Spleen (tissue), 11 donors: ENCODE results near the gene CLEC4G. TPM values are rescaled to one million over a fixed set of nuclear protein-coding genes. Genes with fewer than 3 reads are reported as not detected.
A peak's percentile ranks its signal among the peaks of the same experiment; 100 is the strongest.

Experiments
- DNase-seq: peaks from one replicate; pipeline ENCODE4 v3.0.0-alpha.2; 2020
- H3K27ac ChIP-seq, 8 donors: fragments of 200-600 bp; sonication (generic) in 7 of 8; 1 replicate in 4 of 8; 2 replicates in 4 of 8; pipeline versions ENCODE4 v1.5.0 to v1.8.0; 2016 to 2021; ENCODE audit warnings: inconsistent platforms in 4 of 8, mild to moderate bottlenecking in 4 of 8, moderate library complexity in 1 of 8
- H3K27me3 ChIP-seq, 7 donors: fragments of 200-600 bp; sonication (generic) in 6 of 7; replicated peaks in 1 of 7; 1 replicate in 4 of 7; 2 replicates in 3 of 7; pipeline versions ENCODE4 v1.5.0 to v1.8.0; 2016 to 2021; ENCODE audit warnings: inconsistent platforms in 3 of 7, mild to moderate bottlenecking in 1 of 7
- H3K36me3 ChIP-seq, 6 donors: fragments of 200-600 bp; sonication (generic) in 5 of 6; 1 replicate in 4 of 6; 2 replicates in 2 of 6; pipeline versions ENCODE4 v1.5.0 to v1.8.0; 2016 to 2021; ENCODE audit warnings: inconsistent platforms in 2 of 6
- H3K4me1 ChIP-seq, 6 donors: fragments of 200-600 bp; sonication (generic) in 5 of 6; 1 replicate in 3 of 6; 2 replicates in 3 of 6; pipeline versions ENCODE4 v1.5.0 to v1.8.0; 2016 to 2021; ENCODE audit warnings: inconsistent platforms in 3 of 6
- H3K4me3 ChIP-seq, 8 donors: fragments of 200-600 bp; sonication (generic) in 7 of 8; 1 replicate in 4 of 8; 2 replicates in 4 of 8; pipeline versions ENCODE4 v1.5.0 to v1.8.0; 2016 to 2021; ENCODE audit warnings: inconsistent platforms in 4 of 8, mild to moderate bottlenecking in 4 of 8, moderate library complexity in 2 of 8
- H3K9me3 ChIP-seq, 8 donors: fragments of 200-600 bp; sonication (generic) in 7 of 8; 1 replicate in 4 of 8; 2 replicates in 4 of 8; pipeline versions ENCODE4 v1.5.0 to v1.8.0; 2016 to 2021; ENCODE audit warnings: inconsistent platforms in 4 of 8
- POLR2A ChIP-seq, 3 donors: fragments of 450-650 bp; IDR thresholded peaks; one replicate each; pipeline ENCODE4 v1.5.1; 2017; ENCODE audit warnings: antibody characterized with exemption in 3 of 3, mild to moderate bottlenecking in 1 of 3
- POLR2AphosphoS5 ChIP-seq, 3 donors: sonication (generic); formaldehyde crosslinking; IDR thresholded peaks; one replicate each; pipeline ENCODE4 v1.5.1; 2017; ENCODE audit warnings: antibody characterized with exemption in 3 of 3
- WGBS, 5 donors: extraction: QIAGEN DNeasy Blood & Tissue Kit in 3 of 5; methylation state at CpG; one replicate each; pipeline versions ENCODE4 v1.1.5 to v1.1.7; 2013 to 2018; 5-methylcytosine and 5-hydroxymethylcytosine counted together
- intact Hi-C: fragments of 100-400 bp; cut with DNase I; formaldehyde crosslinking; loops from one replicate; pipeline ENCODE4 v1.15.0; 2023; ENCODE audit warnings: low total_unique reads
- polyA plus RNA-seq, 3 donors: library from polyadenylated mRNA; stranded (reverse); fragments of 200-250 nt; gene quantifications; one replicate each; pipeline ENCODE4 v1.2.1, GENCODE V29; 2013
- total RNA-seq, 7 donors: library from RNA; depleted of rRNA in 3 of 7; stranded (reverse); fragments of >200 nt in 3 of 7; fragmentation: NEBNext Ultra II Directional in 4 of 7; extraction: Animal tissue kit (Norgen Biotek cat#: 25700) in 4 of 7; gene quantifications; one replicate each; pipeline versions ENCODE4 v1.1.0 to v1.2.1, GENCODE V29; 2016 to 2021
- TF ChIP-seq, protein P1 (sequence below), 11 experiments: fragments of 200-600 bp in 7 of 11; fragments of 450-650 bp in 4 of 11; sonication (generic) in 4 of 11; IDR thresholded peaks in 8 of 11; conservative IDR thresholded peaks in 3 of 11; 1 replicate in 7 of 11; 2 replicates in 4 of 11; pipeline versions ENCODE4 v1.4.0 to v1.8.0; 2016 to 2021; ENCODE audit warnings: antibody characterized with exemption in 11 of 11, inconsistent platforms in 4 of 11, mild to moderate bottlenecking in 1 of 11
- donor health status: healthy with polysubstance abuse.
- donor health status: DM: no; HTN: no; CAD: no; lungs with moderate emphysema.
- donor health status: DM: no; HTN: no; CAD: no.
- donor health status: Bipolar disorder and iron deficiency.
- donor health status: healthy.
- donor health status: DM: no; HTN: no; CAD: no.
- donor health status: DM: yes; HTN: yes; CAD: no.

Gene CLEC4G
- total and polyA plus RNA-seq, 10 donors, result 0.34 to 4.0 (median 1.0) TPM; not detected in 1

DNA sequence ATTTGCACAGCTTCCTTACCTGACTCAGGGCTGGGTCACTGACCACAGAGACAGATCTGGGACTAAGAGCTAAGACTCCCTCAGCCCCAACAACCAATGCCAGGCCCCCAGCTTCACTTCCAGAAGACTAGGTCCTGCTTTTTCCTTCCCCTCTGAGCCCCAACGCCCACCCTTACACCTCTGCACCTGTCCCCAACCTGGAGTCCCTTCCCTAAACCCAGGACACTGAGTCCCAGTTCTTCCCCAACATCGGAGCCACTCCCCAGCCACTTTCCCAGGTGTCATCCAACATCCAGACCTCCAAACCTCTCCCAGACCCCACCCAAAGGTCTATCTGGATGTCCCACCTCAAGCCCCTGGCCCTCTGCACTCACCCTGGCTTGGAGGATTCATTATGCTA, 32.9 kb downstream of the CLEC4G start:
- 38 to 60% (median 39%) methylated on average over 2 of the region's 2 CpGs for WGBS, 5 donors
- peaks cover 6 to 95% (median 41%) of the 10 kb centered on the region in 6 donors for H3K4me1 ChIP-seq
- H3K4me3 ChIP-seq, result peak overlapping the region in 1 of 8 donors; percentile 59
- peak; percentile 61 for DNase-seq
- peak overlapping the region in 3 of 8 donors; percentile 19 to 88 (median 87) for H3K27ac ChIP-seq
- peaks cover 0 to 25% (median 0%) of the 10 kb centered on the region in 7 donors for H3K27me3 ChIP-seq
- H3K9me3 ChIP-seq, result no peaks in the 10 kb centered on the region
- TF ChIP-seq, protein P1, sequence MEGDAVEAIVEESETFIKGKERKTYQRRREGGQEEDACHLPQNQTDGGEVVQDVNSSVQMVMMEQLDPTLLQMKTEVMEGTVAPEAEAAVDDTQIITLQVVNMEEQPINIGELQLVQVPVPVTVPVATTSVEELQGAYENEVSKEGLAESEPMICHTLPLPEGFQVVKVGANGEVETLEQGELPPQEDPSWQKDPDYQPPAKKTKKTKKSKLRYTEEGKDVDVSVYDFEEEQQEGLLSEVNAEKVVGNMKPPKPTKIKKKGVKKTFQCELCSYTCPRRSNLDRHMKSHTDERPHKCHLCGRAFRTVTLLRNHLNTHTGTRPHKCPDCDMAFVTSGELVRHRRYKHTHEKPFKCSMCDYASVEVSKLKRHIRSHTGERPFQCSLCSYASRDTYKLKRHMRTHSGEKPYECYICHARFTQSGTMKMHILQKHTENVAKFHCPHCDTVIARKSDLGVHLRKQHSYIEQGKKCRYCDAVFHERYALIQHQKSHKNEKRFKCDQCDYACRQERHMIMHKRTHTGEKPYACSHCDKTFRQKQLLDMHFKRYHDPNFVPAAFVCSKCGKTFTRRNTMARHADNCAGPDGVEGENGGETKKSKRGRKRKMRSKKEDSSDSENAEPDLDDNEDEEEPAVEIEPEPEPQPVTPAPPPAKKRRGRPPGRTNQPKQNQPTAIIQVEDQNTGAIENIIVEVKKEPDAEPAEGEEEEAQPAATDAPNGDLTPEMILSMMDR (IDR thresholded peaks at IDR 0.05 in 8 of 11, conservative IDR thresholded peaks at IDR 0.05 in 3 of 11), result no peak
- TF ChIP-seq POLR2AphosphoS5 (IDR thresholded peaks at IDR 0.05) (no peak), POLR2A (IDR thresholded peaks at IDR 0.05) (no peak)
- peaks cover 0 to 8% (median 0%) of the 10 kb centered on the region in 6 donors for H3K36me3 ChIP-seq
- intact Hi-C loops, result no loop called here

DNA sequence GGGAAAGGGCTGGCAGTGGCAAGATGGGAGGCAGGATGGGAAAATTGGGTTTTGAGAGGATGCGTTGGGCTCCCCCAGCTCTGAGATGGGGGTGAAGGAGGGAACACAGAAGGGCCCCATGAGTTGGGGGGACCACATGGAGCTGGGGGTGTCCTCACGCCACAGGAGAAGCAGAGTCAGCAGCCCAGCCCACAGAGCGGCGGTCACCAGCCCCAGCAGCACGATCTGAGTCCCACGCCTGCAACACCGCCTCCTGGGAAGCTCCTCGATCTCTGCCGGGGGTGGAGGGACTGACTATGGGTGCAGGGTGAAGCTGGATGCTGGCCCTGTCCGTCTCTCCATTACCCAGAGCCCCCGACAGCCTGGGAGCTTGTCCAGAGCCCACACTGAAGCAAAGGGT, 33.3 kb downstream of the CLEC4G start:
- 31 to 57% (median 48%) methylated on average over 9 to 11 of the region's 11 CpGs for WGBS, 5 donors
- TF ChIP-seq POLR2A (IDR thresholded peaks at IDR 0.05), result no peak
- peak; percentile 71 for DNase-seq
- Histone ChIP-seq H3K27ac (peak overlapping the region in 3 of 8 donors; percentile 19 to 88 (median 87)), H3K4me3 (peak overlapping the region in 1 of 8 donors; percentile 59), H3K9me3 (no peaks in the 10 kb centered on the region), H3K4me1 (peaks cover 6 to 95% (median 40%) of the 10 kb centered on the region in 6 donors), H3K27me3 (peaks cover 0 to 25% (median 0%) of the 10 kb centered on the region in 7 donors), H3K36me3 (peaks cover 0 to 8% (median 0%) of the 10 kb centered on the region in 6 donors)
- intact Hi-C loops, result no loop called here

DNA sequence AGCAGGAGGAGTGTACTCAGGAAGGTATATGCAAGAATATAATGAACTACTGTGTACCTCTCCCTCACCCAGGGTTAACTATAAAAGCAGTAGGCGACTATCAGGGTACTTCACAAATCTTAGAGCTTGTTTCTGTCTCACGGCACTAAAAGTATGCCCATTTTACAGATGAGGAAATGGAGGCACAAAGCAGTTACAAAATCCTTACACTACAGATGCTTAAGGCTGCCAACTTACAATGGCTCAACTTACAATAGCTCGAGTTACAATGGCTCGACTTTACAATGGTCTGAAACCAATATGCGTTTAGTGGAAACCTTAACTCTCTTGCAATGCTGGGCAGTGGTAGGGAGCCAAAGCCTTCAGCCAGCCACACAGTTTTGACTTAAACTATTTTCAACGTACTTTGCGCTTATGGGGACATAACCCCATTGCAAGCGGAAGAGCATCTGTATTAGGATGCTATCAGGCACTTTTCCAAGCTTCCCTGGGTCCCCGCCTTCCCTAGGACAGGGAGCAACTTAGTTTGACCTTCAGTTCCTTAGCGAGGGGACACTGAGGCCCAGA, 34.1 kb downstream of the CLEC4G start:
- Histone ChIP-seq H3K9me3 (no peaks in the 10 kb centered on the region), H3K4me1 (peaks cover 6 to 97% (median 40%) of the 10 kb centered on the region in 6 donors), H3K36me3 (peaks cover 0 to 8% (median 0%) of the 10 kb centered on the region in 6 donors), H3K27me3 (peaks cover 0 to 25% (median 0%) of the 10 kb centered on the region in 7 donors), H3K27ac (peak overlapping the region in 1 of 8 donors; percentile 88), H3K4me3 (peak overlapping the region in 1 of 8 donors; percentile 59)
- TF ChIP-seq, protein P1 (IDR thresholded peaks at IDR 0.05 in 8 of 11, conservative IDR thresholded peaks at IDR 0.05 in 3 of 11), result no peak
- TF ChIP-seq POLR2A (IDR thresholded peaks at IDR 0.05) (no peak), POLR2AphosphoS5 (IDR thresholded peaks at IDR 0.05) (no peak)
- intact Hi-C loops, result no loop called here
- WGBS, 5 donors, result 78 to 90% (median 84%) methylated on average over 10 of the region's 10 CpGs
- no peak for DNase-seq

DNA sequence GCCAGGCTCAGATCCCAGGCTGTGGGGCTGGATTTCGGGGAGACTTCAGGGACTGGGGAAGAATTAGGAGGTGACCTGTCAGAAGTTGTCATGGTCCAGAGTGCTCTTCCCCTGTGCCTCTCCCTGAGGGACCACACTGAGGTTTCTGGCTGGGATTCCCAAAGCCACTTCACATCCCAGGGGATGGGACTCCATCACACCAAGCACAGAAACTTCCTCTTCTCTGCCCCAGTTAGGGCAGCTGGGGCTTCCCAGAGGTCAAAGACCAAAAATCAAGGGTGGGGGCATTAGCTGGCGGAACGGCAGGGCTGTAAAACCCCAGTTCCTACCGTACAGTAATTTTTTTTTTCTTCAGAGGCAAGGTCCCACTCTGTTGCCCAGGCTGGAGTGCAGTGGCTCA, 37.4 kb downstream of the CLEC4G start:
- intact Hi-C loops, result no loop called here
- DNase-seq, result no peak
- Histone ChIP-seq H3K27me3 (peaks cover 0 to 36% (median 0%) of the 10 kb centered on the region in 7 donors), H3K36me3 (peaks cover 0 to 16% (median 0%) of the 10 kb centered on the region in 6 donors), H3K9me3 (no peaks in the 10 kb centered on the region), H3K4me3 (no peak overlapping the region), H3K4me1 (peaks cover 6 to 73% (median 28%) of the 10 kb centered on the region in 6 donors), H3K27ac (peak overlapping the region in 6 of 8 donors; percentile 8 to 78 (median 40))
- 38 to 69% (median 43%) methylated on average over 3 to 4 of the region's 4 CpGs for WGBS, 5 donors
- TF ChIP-seq POLR2A (IDR thresholded peaks at IDR 0.05), result no peak
- TF ChIP-seq POLR2AphosphoS5 (IDR thresholded peaks at IDR 0.05), result peak in 1 of 3 donors; percentile 9
- TF ChIP-seq, protein P1 (IDR thresholded peaks at IDR 0.05 in 8 of 11, conservative IDR thresholded peaks at IDR 0.05 in 3 of 11), result no peak
